Suprapubic skin (tissue), 3 donors: ENCODE measurements around the gene IPPK.

Experiments used
- CTCF ChIP-seq, 2 donors: fragments of 200-600 bp in 1 of 2; fragments of 450-650 bp in 1 of 2; sonication (generic) in 1 of 2; IDR thresholded peaks; one replicate each; pipeline ENCODE4 v1.5.1; 2016 to 2019; ENCODE audit warnings: antibody characterized with exemption in 2 of 2, mild to moderate bottlenecking in 1 of 2, moderate library complexity in 1 of 2
- POLR2AphosphoS5 ChIP-seq, 3 donors: sonication (generic); formaldehyde crosslinking; IDR thresholded peaks; one replicate each; pipeline ENCODE4 v1.6.1; 2017; ENCODE audit warnings: antibody characterized with exemption in 3 of 3

DNA sequence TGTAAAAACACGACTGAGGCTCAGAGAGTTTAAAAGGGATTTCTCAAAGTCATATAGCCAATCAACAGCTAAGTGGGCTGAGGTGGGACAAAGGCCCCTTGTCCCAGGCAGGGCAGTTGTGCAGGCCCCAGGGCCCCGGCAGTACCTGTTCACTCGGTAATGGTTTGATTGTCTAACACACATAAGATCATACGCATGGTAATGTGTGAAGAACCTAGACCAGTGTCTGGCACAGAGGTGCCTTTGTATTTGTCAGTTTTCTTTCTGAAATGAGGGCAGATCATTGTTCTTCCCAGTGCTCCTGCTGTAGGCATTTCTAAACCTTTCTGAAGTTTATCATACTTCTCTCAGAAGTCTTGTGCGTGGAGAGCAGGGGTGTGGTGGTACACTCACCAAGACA, 66.8 kb downstream of the IPPK start:
- TF ChIP-seq CTCF (IDR thresholded peaks at IDR 0.05): no peak
- no peak for TF ChIP-seq POLR2AphosphoS5 (IDR thresholded peaks at IDR 0.05)
